WTC11 (cell line): ENCODE measurements around the gene DYRK3. TPM values are rescaled to one million over a fixed set of nuclear protein-coding genes. Genes with fewer than 3 reads are reported as not detected.

Source experiments
- ATAC-seq: fragments of 200-7000 bp; cut with Tn5 transposase; 2 replicates; pipeline ENCODE4 v1.10.0; 2021; ENCODE audit warnings: mild to moderate bottlenecking, moderate library complexity
- CTCF ChIA-PET: fragments of 300-600 bp; sonication (Branson Sonifier 250); formaldehyde crosslinking; loops from one replicate; lab custom pipeline; 2021; ENCODE audit warnings: antibody characterized with exemption; lab: Charles Lee
- POLR2A ChIA-PET: fragments of 350-600 bp; sonication (Branson Sonifier 250); formaldehyde crosslinking; loops from one replicate; lab custom pipeline; 2021; ENCODE audit warnings: antibody characterized with exemption; lab: Charles Lee
- DNase-seq: peaks from one replicate; pipeline ENCODE4 v3.0.0; 2021; ENCODE audit warnings: low spot score
- H3K27ac Mint-ChIP-seq: 2 replicates; pipeline ENCODE4 v1.8.0; 2021; ENCODE audit warnings: mixed read lengths
- H3K27me3 Mint-ChIP-seq: 2 replicates; pipeline ENCODE4 v1.8.0; 2021; ENCODE audit warnings: low read depth, mild to moderate bottlenecking, moderate library complexity, mixed read lengths
- H3K36me3 Mint-ChIP-seq: 2 replicates; pipeline ENCODE4 v1.8.0; 2021; ENCODE audit warnings: mixed read lengths
- H3K4me1 Mint-ChIP-seq: 2 replicates; pipeline ENCODE4 v1.8.0; 2022; ENCODE audit warnings: mixed read lengths
- H3K4me3 Mint-ChIP-seq: 2 replicates; pipeline ENCODE4 v1.8.0; 2021; ENCODE audit warnings: mild to moderate bottlenecking, moderate library complexity, mixed read lengths
- H3K9me3 Mint-ChIP-seq: 2 replicates; pipeline ENCODE4 v1.8.0; 2021; ENCODE audit warnings: mixed read lengths
- CREM ChIP-seq: sonication (generic); formaldehyde crosslinking; IDR thresholded peaks from 2 replicates; pipeline ENCODE4 v1.8.1; 2022; ENCODE audit warnings: mild to moderate bottlenecking, missing genetic modification reagents, moderate library complexity
- ETV6 ChIP-seq: sonication (generic); formaldehyde crosslinking; IDR thresholded peaks from 2 replicates; pipeline ENCODE4 v1.8.1; 2022; ENCODE audit warnings: mild to moderate bottlenecking, missing genetic modification reagents
- FOXP1 ChIP-seq: sonication (generic); formaldehyde crosslinking; IDR thresholded peaks from 2 replicates; pipeline ENCODE4 v1.8.0; 2022; ENCODE audit warnings: missing genetic modification reagents, mild to moderate bottlenecking, moderate library complexity, borderline replicate concordance
- GRHL2 ChIP-seq: fragments of 250-450 bp; sonication (Bioruptor Pico); IDR thresholded peaks from 2 replicates; pipeline ENCODE4 v1.8.0; 2022; ENCODE audit warnings: mild to moderate bottlenecking, moderate library complexity; ENCODE audit not compliant: insufficient replicate concordance, severe bottlenecking
- JUN ChIP-seq: sonication (generic); formaldehyde crosslinking; IDR thresholded peaks from 2 replicates; pipeline ENCODE4 v1.8.0; 2023; ENCODE audit warnings: mild to moderate bottlenecking, missing genetic modification reagents
- PRRX2 ChIP-seq: fragments of 250-450 bp; sonication (Bioruptor Pico); IDR thresholded peaks from 2 replicates; pipeline ENCODE4 v1.8.0; 2021; ENCODE audit warnings: mild to moderate bottlenecking
- TEAD1 ChIP-seq: sonication (generic); formaldehyde crosslinking; IDR thresholded peaks from 2 replicates; pipeline ENCODE4 v1.8.0; 2022; ENCODE audit warnings: mild to moderate bottlenecking, missing genetic modification reagents
- ZNF121 ChIP-seq: sonication (generic); formaldehyde crosslinking; IDR thresholded peaks from 2 replicates; pipeline ENCODE4 v1.8.0; 2023; ENCODE audit warnings: missing genetic modification reagents
- total RNA-seq: library from RNA; stranded (reverse); gene quantifications from 3 replicates; pipeline ENCODE4 v1.2.3, GENCODE V29; 2021
- TF ChIP-seq, protein P1 (sequence below): fragments of 200-600 bp; IDR thresholded peaks from 2 replicates; pipeline ENCODE4 v1.8.0; 2022; ENCODE audit warnings: antibody characterized with exemption
- TF ChIP-seq, protein P2 (sequence below): sonication (generic); formaldehyde crosslinking; conservative IDR thresholded peaks from 2 replicates; pipeline ENCODE4 v1.8.1; 2022; ENCODE audit warnings: mild to moderate bottlenecking, missing genetic modification reagents
- TF ChIP-seq, protein P3 (sequence below): sonication (generic); formaldehyde crosslinking; IDR thresholded peaks from 2 replicates; pipeline ENCODE4 v1.8.1; 2023; ENCODE audit warnings: mild to moderate bottlenecking, missing genetic modification reagents, moderate library complexity
- TF ChIP-seq, protein P4 (sequence below): sonication (generic); formaldehyde crosslinking; IDR thresholded peaks from 2 replicates; pipeline ENCODE4 v1.8.1; 2023; ENCODE audit warnings: mild to moderate bottlenecking, missing genetic modification reagents
- TF ChIP-seq, protein P5 (sequence below): sonication (generic); formaldehyde crosslinking; IDR thresholded peaks from 2 replicates; pipeline ENCODE4 v1.8.1; 2022; ENCODE audit warnings: missing genetic modification reagents, borderline replicate concordance
- TF ChIP-seq, protein P6 (sequence below): sonication (generic); formaldehyde crosslinking; IDR thresholded peaks from 2 replicates; pipeline ENCODE4 v1.8.1; 2023; ENCODE audit warnings: mild to moderate bottlenecking, missing genetic modification reagents, borderline replicate concordance
- TF ChIP-seq, protein P7 (sequence below): sonication (generic); formaldehyde crosslinking; IDR thresholded peaks from 2 replicates; pipeline ENCODE4 v1.8.1; 2022; ENCODE audit warnings: low read depth, mild to moderate bottlenecking, moderate library complexity, missing genetic modification reagents, borderline replicate concordance

The DYRK3 gene
- total RNA-seq, 1 experiment from 2014 or later, result 7.8 TPM

DNA sequence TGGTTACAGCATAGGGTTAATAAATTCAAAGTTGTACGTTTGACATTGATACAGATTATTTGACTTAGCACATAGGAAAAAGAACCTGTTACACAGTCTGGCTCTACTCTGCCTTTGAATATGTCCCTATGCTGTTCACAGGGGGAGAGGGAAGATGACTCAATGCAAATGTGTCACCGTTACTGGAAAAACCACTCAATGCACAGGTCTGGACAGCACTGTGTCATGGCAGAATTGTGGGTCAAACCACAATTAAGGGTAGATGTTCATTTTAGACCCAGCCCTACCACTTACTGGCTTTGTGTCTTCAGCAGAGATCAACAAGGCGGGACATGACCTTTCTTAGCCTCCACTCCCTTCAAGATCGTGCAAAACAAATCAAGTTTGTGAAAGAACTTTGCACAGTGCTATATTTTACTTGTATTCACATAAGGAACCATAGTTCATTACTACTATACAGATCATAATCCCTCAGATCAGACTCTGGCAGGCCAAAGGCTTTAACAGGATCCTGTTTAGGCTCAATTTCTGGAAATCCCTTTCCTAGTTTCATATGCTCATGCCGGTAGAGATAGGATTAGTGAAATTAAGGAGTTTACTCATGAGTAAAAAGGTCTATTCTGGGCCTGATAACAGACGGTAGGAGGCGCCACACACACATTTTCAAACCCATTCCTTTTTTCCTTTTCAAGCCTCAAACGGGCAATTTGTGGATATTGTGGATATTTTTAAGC lies 45.1 kb upstream of the DYRK3 start:
- H3K36me3 Mint-ChIP-seq, result peaks cover 25% of the 10 kb centered on the region
- POLR2A ChIA-PET, result no interaction called here
- no peaks in the 10 kb centered on the region for H3K4me1 Mint-ChIP-seq
- CTCF ChIA-PET, result interaction anchor here (3.2 to 7.8 kb wide), 2 partner anchors 99 to 111 kb away, joined by 15 to 126 read pairs; no protein-coding TSS in a partner anchor
- no peaks in the 10 kb centered on the region for H3K9me3 Mint-ChIP-seq
- no peak overlapping the region for H3K4me3 Mint-ChIP-seq
- peak; percentile 34 for DNase-seq
- no peak for ATAC-seq
- no peaks in the 10 kb centered on the region for H3K27me3 Mint-ChIP-seq
- no peak overlapping the region for H3K27ac Mint-ChIP-seq
- TF ChIP-seq ETV6 (CRISPR knock-in tag) (no peak), CREM (CRISPR knock-in tag) (no peak)
- TF ChIP-seq, protein P1, sequence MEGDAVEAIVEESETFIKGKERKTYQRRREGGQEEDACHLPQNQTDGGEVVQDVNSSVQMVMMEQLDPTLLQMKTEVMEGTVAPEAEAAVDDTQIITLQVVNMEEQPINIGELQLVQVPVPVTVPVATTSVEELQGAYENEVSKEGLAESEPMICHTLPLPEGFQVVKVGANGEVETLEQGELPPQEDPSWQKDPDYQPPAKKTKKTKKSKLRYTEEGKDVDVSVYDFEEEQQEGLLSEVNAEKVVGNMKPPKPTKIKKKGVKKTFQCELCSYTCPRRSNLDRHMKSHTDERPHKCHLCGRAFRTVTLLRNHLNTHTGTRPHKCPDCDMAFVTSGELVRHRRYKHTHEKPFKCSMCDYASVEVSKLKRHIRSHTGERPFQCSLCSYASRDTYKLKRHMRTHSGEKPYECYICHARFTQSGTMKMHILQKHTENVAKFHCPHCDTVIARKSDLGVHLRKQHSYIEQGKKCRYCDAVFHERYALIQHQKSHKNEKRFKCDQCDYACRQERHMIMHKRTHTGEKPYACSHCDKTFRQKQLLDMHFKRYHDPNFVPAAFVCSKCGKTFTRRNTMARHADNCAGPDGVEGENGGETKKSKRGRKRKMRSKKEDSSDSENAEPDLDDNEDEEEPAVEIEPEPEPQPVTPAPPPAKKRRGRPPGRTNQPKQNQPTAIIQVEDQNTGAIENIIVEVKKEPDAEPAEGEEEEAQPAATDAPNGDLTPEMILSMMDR, result peak; percentile 37; the same call in 1 of the 2 replicates

DNA sequence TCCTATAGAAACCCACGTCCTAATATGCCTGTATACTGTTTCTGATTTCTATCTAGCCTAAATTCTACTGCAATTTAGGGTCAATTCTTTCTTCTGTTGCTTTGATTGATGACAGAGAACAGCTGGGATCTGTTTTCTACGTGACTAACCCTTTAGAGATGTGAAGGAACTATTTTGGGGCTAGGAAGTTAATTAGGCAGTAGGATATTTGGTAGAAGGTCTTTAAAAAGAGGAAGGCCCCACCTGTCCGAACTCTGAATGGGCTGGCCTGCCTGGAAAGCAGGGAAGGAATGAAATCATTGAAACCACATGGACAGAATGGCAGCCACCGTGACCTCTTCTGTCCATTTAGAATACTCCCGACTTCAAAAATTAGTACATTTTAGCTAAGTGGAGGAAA lies 44.1 kb upstream of the DYRK3 start:
- H3K9me3 Mint-ChIP-seq, result no peaks in the 10 kb centered on the region
- no peak overlapping the region for H3K27ac Mint-ChIP-seq
- ATAC-seq, result no peak
- POLR2A ChIA-PET, result no interaction called here
- H3K36me3 Mint-ChIP-seq, result peaks cover 29% of the 10 kb centered on the region
- no peak for DNase-seq
- H3K4me1 Mint-ChIP-seq, result no peaks in the 10 kb centered on the region
- H3K27me3 Mint-ChIP-seq, result no peaks in the 10 kb centered on the region
- CTCF ChIA-PET, result interaction anchor here (0.7 to 1.2 kb wide), 2 partner anchors 8 to 11 kb away, joined by 3 read pairs; no protein-coding TSS in a partner anchor
- no peak overlapping the region for H3K4me3 Mint-ChIP-seq
- TF ChIP-seq JUN (CRISPR knock-in tag) (no peak), ZNF121 (CRISPR knock-in tag) (no peak), GRHL2 (CRISPR knock-in tag) (no peak), FOXP1 (CRISPR knock-in tag) (no peak), TEAD1 (CRISPR knock-in tag) (no peak), PRRX2 (CRISPR knock-in tag) (no peak)
- TF ChIP-seq, protein P2, sequence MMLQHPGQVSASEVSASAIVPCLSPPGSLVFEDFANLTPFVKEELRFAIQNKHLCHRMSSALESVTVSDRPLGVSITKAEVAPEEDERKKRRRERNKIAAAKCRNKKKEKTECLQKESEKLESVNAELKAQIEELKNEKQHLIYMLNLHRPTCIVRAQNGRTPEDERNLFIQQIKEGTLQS (CRISPR knock-in tag), result no peak
- TF ChIP-seq, protein P3, sequence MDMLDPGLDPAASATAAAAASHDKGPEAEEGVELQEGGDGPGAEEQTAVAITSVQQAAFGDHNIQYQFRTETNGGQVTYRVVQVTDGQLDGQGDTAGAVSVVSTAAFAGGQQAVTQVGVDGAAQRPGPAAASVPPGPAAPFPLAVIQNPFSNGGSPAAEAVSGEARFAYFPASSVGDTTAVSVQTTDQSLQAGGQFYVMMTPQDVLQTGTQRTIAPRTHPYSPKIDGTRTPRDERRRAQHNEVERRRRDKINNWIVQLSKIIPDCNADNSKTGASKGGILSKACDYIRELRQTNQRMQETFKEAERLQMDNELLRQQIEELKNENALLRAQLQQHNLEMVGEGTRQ, result no peak
- TF ChIP-seq, protein P4, sequence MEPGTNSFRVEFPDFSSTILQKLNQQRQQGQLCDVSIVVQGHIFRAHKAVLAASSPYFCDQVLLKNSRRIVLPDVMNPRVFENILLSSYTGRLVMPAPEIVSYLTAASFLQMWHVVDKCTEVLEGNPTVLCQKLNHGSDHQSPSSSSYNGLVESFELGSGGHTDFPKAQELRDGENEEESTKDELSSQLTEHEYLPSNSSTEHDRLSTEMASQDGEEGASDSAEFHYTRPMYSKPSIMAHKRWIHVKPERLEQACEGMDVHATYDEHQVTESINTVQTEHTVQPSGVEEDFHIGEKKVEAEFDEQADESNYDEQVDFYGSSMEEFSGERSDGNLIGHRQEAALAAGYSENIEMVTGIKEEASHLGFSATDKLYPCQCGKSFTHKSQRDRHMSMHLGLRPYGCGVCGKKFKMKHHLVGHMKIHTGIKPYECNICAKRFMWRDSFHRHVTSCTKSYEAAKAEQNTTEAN (CRISPR knock-in tag), result no peak
- TF ChIP-seq, protein P5, sequence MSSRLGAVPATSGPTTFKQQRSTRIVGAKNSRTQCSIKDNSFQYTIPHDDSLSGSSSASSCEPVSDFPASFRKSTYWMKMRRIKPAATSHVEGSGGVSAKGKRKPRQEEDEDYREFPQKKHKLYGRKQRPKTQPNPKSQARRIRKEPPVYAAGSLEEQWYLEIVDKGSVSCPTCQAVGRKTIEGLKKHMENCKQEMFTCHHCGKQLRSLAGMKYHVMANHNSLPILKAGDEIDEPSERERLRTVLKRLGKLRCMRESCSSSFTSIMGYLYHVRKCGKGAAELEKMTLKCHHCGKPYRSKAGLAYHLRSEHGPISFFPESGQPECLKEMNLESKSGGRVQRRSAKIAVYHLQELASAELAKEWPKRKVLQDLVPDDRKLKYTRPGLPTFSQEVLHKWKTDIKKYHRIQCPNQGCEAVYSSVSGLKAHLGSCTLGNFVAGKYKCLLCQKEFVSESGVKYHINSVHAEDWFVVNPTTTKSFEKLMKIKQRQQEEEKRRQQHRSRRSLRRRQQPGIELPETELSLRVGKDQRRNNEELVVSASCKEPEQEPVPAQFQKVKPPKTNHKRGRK (CRISPR knock-in tag), result no peak
- TF ChIP-seq, protein P6, sequence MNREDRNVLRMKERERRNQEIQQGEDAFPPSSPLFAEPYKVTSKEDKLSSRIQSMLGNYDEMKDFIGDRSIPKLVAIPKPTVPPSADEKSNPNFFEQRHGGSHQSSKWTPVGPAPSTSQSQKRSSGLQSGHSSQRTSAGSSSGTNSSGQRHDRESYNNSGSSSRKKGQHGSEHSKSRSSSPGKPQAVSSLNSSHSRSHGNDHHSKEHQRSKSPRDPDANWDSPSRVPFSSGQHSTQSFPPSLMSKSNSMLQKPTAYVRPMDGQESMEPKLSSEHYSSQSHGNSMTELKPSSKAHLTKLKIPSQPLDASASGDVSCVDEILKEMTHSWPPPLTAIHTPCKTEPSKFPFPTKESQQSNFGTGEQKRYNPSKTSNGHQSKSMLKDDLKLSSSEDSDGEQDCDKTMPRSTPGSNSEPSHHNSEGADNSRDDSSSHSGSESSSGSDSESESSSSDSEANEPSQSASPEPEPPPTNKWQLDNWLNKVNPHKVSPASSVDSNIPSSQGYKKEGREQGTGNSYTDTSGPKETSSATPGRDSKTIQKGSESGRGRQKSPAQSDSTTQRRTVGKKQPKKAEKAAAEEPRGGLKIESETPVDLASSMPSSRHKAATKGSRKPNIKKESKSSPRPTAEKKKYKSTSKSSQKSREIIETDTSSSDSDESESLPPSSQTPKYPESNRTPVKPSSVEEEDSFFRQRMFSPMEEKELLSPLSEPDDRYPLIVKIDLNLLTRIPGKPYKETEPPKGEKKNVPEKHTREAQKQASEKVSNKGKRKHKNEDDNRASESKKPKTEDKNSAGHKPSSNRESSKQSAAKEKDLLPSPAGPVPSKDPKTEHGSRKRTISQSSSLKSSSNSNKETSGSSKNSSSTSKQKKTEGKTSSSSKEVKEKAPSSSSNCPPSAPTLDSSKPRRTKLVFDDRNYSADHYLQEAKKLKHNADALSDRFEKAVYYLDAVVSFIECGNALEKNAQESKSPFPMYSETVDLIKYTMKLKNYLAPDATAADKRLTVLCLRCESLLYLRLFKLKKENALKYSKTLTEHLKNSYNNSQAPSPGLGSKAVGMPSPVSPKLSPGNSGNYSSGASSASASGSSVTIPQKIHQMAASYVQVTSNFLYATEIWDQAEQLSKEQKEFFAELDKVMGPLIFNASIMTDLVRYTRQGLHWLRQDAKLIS (CRISPR knock-in tag), result no peak
- TF ChIP-seq, protein P1, result no peak
- TF ChIP-seq, protein P7, sequence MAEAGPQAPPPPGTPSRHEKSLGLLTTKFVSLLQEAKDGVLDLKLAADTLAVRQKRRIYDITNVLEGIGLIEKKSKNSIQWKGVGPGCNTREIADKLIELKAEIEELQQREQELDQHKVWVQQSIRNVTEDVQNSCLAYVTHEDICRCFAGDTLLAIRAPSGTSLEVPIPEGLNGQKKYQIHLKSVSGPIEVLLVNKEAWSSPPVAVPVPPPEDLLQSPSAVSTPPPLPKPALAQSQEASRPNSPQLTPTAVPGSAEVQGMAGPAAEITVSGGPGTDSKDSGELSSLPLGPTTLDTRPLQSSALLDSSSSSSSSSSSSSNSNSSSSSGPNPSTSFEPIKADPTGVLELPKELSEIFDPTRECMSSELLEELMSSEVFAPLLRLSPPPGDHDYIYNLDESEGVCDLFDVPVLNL (CRISPR knock-in tag), result no peak
